Muscle of leg (tissue), 11 donors: ENCODE data around the gene CD63. TPM values are rescaled to one million over a fixed set of nuclear protein-coding genes. Genes with fewer than 3 reads are reported as not detected.

Experiments
- DNase-seq: peaks from one replicate; pipeline ENCODE4 v3.0.0; 2013
- H3K27ac ChIP-seq: one replicate; pipeline ENCODE4 v1.5.1; 2013; ENCODE audit warnings: mild to moderate bottlenecking, low read length, control low read depth
- H3K27me3 ChIP-seq: one replicate; pipeline ENCODE4 v1.6.1; 2013; ENCODE audit warnings: low read length; ENCODE audit not compliant: control insufficient read depth, insufficient read depth
- H3K36me3 ChIP-seq: one replicate; pipeline ENCODE4 v1.6.1; 2013; ENCODE audit warnings: low read length; ENCODE audit not compliant: control insufficient read depth, insufficient read depth
- H3K4me1 ChIP-seq: one replicate; pipeline ENCODE4 v1.6.1; 2013; ENCODE audit warnings: low read length; ENCODE audit not compliant: control insufficient read depth, insufficient read depth
- H3K4me3 ChIP-seq: one replicate; pipeline ENCODE4 v1.5.1; 2013; ENCODE audit warnings: low read length, control low read depth
- H3K9me3 ChIP-seq: replicated peaks from 2 replicates; pipeline ENCODE4 v1.6.1; 2013; ENCODE audit warnings: low read depth, low read length; ENCODE audit not compliant: control insufficient read depth
- WGBS: methylation state at CpG from one replicate; pipeline ENCODE4 v1.1.5; 2013; ENCODE audit warnings: missing lambda C conversion rate; ENCODE audit not compliant: insufficient coverage; 5-methylcytosine and 5-hydroxymethylcytosine counted together
- polyA plus RNA-seq, 8 donors: library from polyadenylated mRNA; unstranded; fragments of 120-200 nt; gene quantifications; one replicate each; pipeline versions ENCODE4 v1.2.1 to v1.2.3, GENCODE V29; 2013; ENCODE audit warnings: inconsistent platforms in 1 of 8, low replicate concordance in 1 of 8; ENCODE audit not compliant: insufficient read length in 8 of 8, insufficient read depth in 1 of 8
- total RNA-seq: library from RNA; stranded (reverse); fragments of 120-200 nt; gene quantifications from one replicate; pipeline ENCODE4 v1.2.4, GENCODE V29; 2013

CD63 gene
- total and polyA plus RNA-seq, 9 donors = 751 to 916 (median 868) TPM

- H3K36me3 ChIP-seq = no peaks in the 10 kb centered on the region
- peaks cover 2% of the 10 kb centered on the region for H3K27me3 ChIP-seq
- peaks cover 10% of the 10 kb centered on the region for H3K4me1 ChIP-seq
- WGBS = 40% methylated on average over 2 of the region's 6 CpGs
- no peaks in the 10 kb centered on the region for H3K9me3 ChIP-seq
- peak; percentile 46 for DNase-seq
- H3K4me3 ChIP-seq = no peak overlapping the region
- no peak overlapping the region for H3K27ac ChIP-seq
These were observed 52.1 kb downstream of the CD63 start for GRCh38 chr12:55676707-55677106.

- Histone ChIP-seq H3K27me3 (no peaks in the 10 kb centered on the region), H3K27ac (no peak overlapping the region), H3K4me1 (peaks cover 1% of the 10 kb centered on the region), H3K36me3 (no peaks in the 10 kb centered on the region), H3K9me3 (no peaks in the 10 kb centered on the region), H3K4me3 (no peak overlapping the region)
- no peak for DNase-seq
- whole genome bisulfite sequencing = 84% methylated on average over 5 of the region's 8 CpGs
These were observed 53.1 kb downstream of the CD63 start for GRCh38 chr12:55675666-55676065.

Other genes starting within 250 kb of the CD63 start
- not detected for gene OR6C68, start 236.6 kb downstream of the CD63 start, total RNA-seq
- gene OR6C68, start 236.6 kb downstream of the CD63 start, polyA plus RNA-seq = not detected
- not detected for gene OR6C4, start 179.4 kb downstream of the CD63 start, total RNA-seq
- under 1 TPM in 1 of 8 donors, not detected in 7; 0.12 TPM for gene OR6C4, start 179.4 kb downstream of the CD63 start, polyA plus RNA-seq
- gene OR2AP1, start 156.5 kb downstream of the CD63 start, total RNA-seq = not detected
- gene OR2AP1, start 156.5 kb downstream of the CD63 start, polyA plus RNA-seq = not detected
- not detected for gene OR10P1, start 92.1 kb downstream of the CD63 start, total RNA-seq
- under 1 TPM in 1 of 8 donors, not detected in 7; 0.34 TPM for gene OR10P1, start 92.1 kb downstream of the CD63 start, polyA plus RNA-seq
- gene ITGA7, start 21.1 kb downstream of the CD63 start, total RNA-seq = 255 TPM
- gene ITGA7, start 21.1 kb downstream of the CD63 start, polyA plus RNA-seq = 100 to 1,000 TPM; 195 to 461 (median 377) TPM
- gene BLOC1S1, start 13.0 kb downstream of the CD63 start, total RNA-seq = 135 TPM
- 100 to 1,000 TPM in 7 of 8 donors, 10 to 100 TPM in 1; 97.2 to 133 (median 115) TPM for gene BLOC1S1, start 13.0 kb downstream of the CD63 start, polyA plus RNA-seq
- 22.0 TPM for gene RDH5, start 8.6 kb downstream of the CD63 start, total RNA-seq
- 10 to 100 TPM in 6 of 8 donors, 1 to 10 TPM in 2; 8.6 to 45.9 (median 17.9) TPM for gene RDH5, start 8.6 kb downstream of the CD63 start, polyA plus RNA-seq
- 4.5 TPM for gene GDF11, start 14.1 kb upstream of the CD63 start, total RNA-seq
- gene GDF11, start 14.1 kb upstream of the CD63 start, polyA plus RNA-seq = 10 to 100 TPM in 6 of 8 donors, 1 to 10 TPM in 2; 8.3 to 12.4 (median 10.7) TPM
- 81.6 TPM for gene SARNP, start 88.7 kb upstream of the CD63 start, total RNA-seq
- 100 to 1,000 TPM in 1 of 8 donors, 10 to 100 TPM in 7; 66.6 to 104 (median 81.0) TPM for gene SARNP, start 88.7 kb upstream of the CD63 start, polyA plus RNA-seq
- gene ORMDL2, start 89.0 kb upstream of the CD63 start, total RNA-seq = 17.0 TPM
- 10 to 100 TPM; 13.5 to 19.3 (median 17.4) TPM for gene ORMDL2, start 89.0 kb upstream of the CD63 start, polyA plus RNA-seq
- 25.1 TPM for gene DNAJC14, start 100.6 kb upstream of the CD63 start, total RNA-seq
- gene DNAJC14, start 100.6 kb upstream of the CD63 start, polyA plus RNA-seq = 10 to 100 TPM; 17.3 to 25.9 (median 23.3) TPM
- gene MMP19, start 113.9 kb upstream of the CD63 start, total RNA-seq = 2.7 TPM
- gene MMP19, start 113.9 kb upstream of the CD63 start, polyA plus RNA-seq = 1 to 10 TPM; 1.0 to 2.9 (median 1.9) TPM
- 22.2 TPM for gene PYM1, start 198.9 kb upstream of the CD63 start, total RNA-seq
- 10 to 100 TPM; 22.1 to 26.8 (median 23.8) TPM for gene PYM1, start 198.9 kb upstream of the CD63 start, polyA plus RNA-seq
- 13.3 TPM for gene DGKA, start 202.2 kb upstream of the CD63 start, total RNA-seq
- 10 to 100 TPM; 10.8 to 29.6 (median 15.7) TPM for gene DGKA, start 202.2 kb upstream of the CD63 start, polyA plus RNA-seq
- 0.62 TPM for gene PMEL, start 237.0 kb upstream of the CD63 start, total RNA-seq
- 10 to 100 TPM in 1 of 8 donors, 1 to 10 TPM in 6, under 1 TPM in 1; 0.72 to 16.2 (median 1.3) TPM for gene PMEL, start 237.0 kb upstream of the CD63 start, polyA plus RNA-seq
- gene CDK2, start 237.8 kb upstream of the CD63 start, total RNA-seq = 20.8 TPM
- 10 to 100 TPM; 24.9 to 34.4 (median 31.4) TPM for gene CDK2, start 237.8 kb upstream of the CD63 start, polyA plus RNA-seq
- 62.1 TPM for gene RAB5B, start 245.1 kb upstream of the CD63 start, total RNA-seq
- gene RAB5B, start 245.1 kb upstream of the CD63 start, polyA plus RNA-seq = 100 to 1,000 TPM; 108 to 116 (median 113) TPM